GM23248 (cell line): ENCODE data around the gene ADGRV1.

Experiments
- EZH2 ChIP-seq: fragments of 200-600 bp; sonication (generic); IDR thresholded peaks from 2 replicates; pipeline ENCODE4 v1.6.1; 2018; ENCODE audit warnings: antibody characterized with exemption, mild to moderate bottlenecking; ENCODE audit not compliant: insufficient read depth, poor library complexity, severe bottlenecking
- EZH2phosphoT487 ChIP-seq: fragments of 200-600 bp; sonication (generic); IDR thresholded peaks from 2 replicates; pipeline ENCODE4 v1.6.1; 2018; ENCODE audit warnings: antibody characterized with exemption, moderate library complexity, mild to moderate bottlenecking, low read depth; ENCODE audit not compliant: insufficient read depth

- no peak for TF ChIP-seq EZH2
- TF ChIP-seq EZH2phosphoT487, result peak; percentile 99
Observed at GRCh38 chr5:90983148-90983547, 424.6 kb downstream of the ADGRV1 start.
